Natural killer cell (primary cell): Measurements from ENCODE around the gene SH3BP4. TPM values are rescaled to one million over a fixed set of nuclear protein-coding genes. Genes with fewer than 3 reads are reported as not detected.

Source experiments
- ATAC-seq, 3 donors: fragments of 150-1000 bp in 2 of 3; fragments of 200-7000 bp in 1 of 3; cut with Tn5 transposase; 1 replicate in 1 of 3; 2 replicates in 2 of 3; pipeline ENCODE4 v1.10.0; 2021; ENCODE audit warnings: mild to moderate bottlenecking in 2 of 3, moderate library complexity in 2 of 3
- DNase-seq, 2 donors: peaks; one replicate each; pipeline versions ENCODE4 v3.0.0 to v3.0.0-alpha.2; 2013 to 2021; ENCODE audit warnings: mixed read lengths in 1 of 2
- H3K27ac ChIP-seq: one replicate; pipeline ENCODE4 v1.5.1; 2013; ENCODE audit warnings: mild to moderate bottlenecking, low read length
- H3K27me3 ChIP-seq: one replicate; pipeline ENCODE4 v1.6.1; 2013; ENCODE audit warnings: low read length; ENCODE audit not compliant: control insufficient read depth, insufficient read depth
- H3K36me3 ChIP-seq: one replicate; pipeline ENCODE4 v1.6.1; 2013; ENCODE audit warnings: low read length; ENCODE audit not compliant: control insufficient read depth, insufficient read depth
- H3K4me1 ChIP-seq: one replicate; pipeline ENCODE4 v1.6.1; 2013; ENCODE audit warnings: low read length; ENCODE audit not compliant: control insufficient read depth, insufficient read depth
- H3K4me3 ChIP-seq: one replicate; pipeline ENCODE4 v1.5.1; 2013; ENCODE audit warnings: low read length
- H3K9me3 ChIP-seq: one replicate; pipeline ENCODE4 v1.6.1; 2013; ENCODE audit warnings: low read length; ENCODE audit not compliant: control insufficient read depth, insufficient read depth
- H3K27ac Mint-ChIP-seq, 2 donors: one replicate each; pipeline ENCODE4 v1.8.0; 2022; ENCODE audit warnings: mild to moderate bottlenecking in 2 of 2, mixed read lengths in 2 of 2, moderate library complexity in 1 of 2
- H3K27me3 Mint-ChIP-seq, 2 donors: one replicate each; pipeline ENCODE4 v1.8.0; 2022; ENCODE audit warnings: low read depth in 2 of 2, mixed read lengths in 2 of 2
- H3K36me3 Mint-ChIP-seq: one replicate; pipeline ENCODE4 v1.8.0; 2022; ENCODE audit warnings: mixed read lengths
- H3K4me1 Mint-ChIP-seq, 2 donors: one replicate each; pipeline ENCODE4 v1.8.0; 2022; ENCODE audit warnings: mixed read lengths in 2 of 2
- H3K4me3 Mint-ChIP-seq: one replicate; pipeline ENCODE4 v1.8.0; 2022; ENCODE audit warnings: mild to moderate bottlenecking, moderate library complexity, mixed read lengths
- H3K9me3 Mint-ChIP-seq, 2 donors: one replicate each; pipeline ENCODE4 v1.8.0; 2022; ENCODE audit warnings: mixed read lengths in 2 of 2
- WGBS: methylation state at CpG from one replicate; pipeline ENCODE4 v1.1.7; 2013; ENCODE audit warnings: missing lambda C conversion rate; ENCODE audit not compliant: insufficient coverage; 5-methylcytosine and 5-hydroxymethylcytosine counted together
- intact Hi-C: fragments of 100-400 bp; cut with micrococcal nuclease; formaldehyde crosslinking; loops from one replicate; pipeline ENCODE4 v1.14.2; 2022
- total RNA-seq, 4 donors: library from RNA; stranded (reverse); fragments of 120-200 nt in 1 of 4; gene quantifications; one replicate each; pipeline versions ENCODE4 v1.2.3 to v1.2.4, GENCODE V29; 2013 to 2022
- TF ChIP-seq, protein P1 (sequence below): fragments of 200-600 bp; IDR thresholded peaks from one replicate; pipeline ENCODE4 v1.8.0; 2022; ENCODE audit warnings: antibody characterized with exemption

Gene SH3BP4
- total RNA-seq, 3 donors from 2014 or later (not counting 1 experiment from before 2014, with no cell fraction given): 0.39 to 2.6 (median 1.0) TPM

DNA sequence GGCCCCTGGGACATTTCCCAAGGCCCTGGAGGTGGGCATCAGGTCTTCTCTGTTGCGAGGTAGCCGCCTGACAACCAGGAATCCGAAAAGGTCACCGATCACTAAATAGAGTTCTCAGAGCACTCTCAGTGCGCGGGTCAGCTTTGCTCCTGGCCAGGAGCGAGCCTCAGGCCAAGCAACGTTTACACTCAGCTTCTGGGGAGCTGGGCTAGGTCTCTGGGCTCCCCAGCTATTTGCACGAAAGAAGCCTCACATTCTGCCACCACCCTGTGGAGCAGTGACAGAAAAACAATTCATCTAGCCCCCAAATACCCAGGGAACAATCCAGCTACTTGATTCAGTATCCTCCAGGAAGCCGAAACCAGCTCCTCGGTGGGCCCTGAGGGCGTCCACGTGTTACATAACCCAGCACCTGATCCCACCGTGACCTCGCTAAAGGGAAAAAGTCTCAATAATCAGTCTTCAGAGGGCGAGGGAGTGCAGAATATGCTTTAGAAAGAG is 3.3 kb downstream of the SH3BP4 start:
- Histone ChIP-seq H3K36me3 (no peaks in the 10 kb centered on the region), H3K27me3 (peaks cover 11% of the 10 kb centered on the region), H3K4me3 (no peak overlapping the region), H3K27ac (no peak overlapping the region), H3K9me3 (no peaks in the 10 kb centered on the region), H3K4me1 (peaks cover 15% of the 10 kb centered on the region)
- H3K36me3 Mint-ChIP-seq: no peaks in the 10 kb centered on the region
- no peaks in the 10 kb centered on the region for H3K9me3 Mint-ChIP-seq
- TF ChIP-seq, protein P1, sequence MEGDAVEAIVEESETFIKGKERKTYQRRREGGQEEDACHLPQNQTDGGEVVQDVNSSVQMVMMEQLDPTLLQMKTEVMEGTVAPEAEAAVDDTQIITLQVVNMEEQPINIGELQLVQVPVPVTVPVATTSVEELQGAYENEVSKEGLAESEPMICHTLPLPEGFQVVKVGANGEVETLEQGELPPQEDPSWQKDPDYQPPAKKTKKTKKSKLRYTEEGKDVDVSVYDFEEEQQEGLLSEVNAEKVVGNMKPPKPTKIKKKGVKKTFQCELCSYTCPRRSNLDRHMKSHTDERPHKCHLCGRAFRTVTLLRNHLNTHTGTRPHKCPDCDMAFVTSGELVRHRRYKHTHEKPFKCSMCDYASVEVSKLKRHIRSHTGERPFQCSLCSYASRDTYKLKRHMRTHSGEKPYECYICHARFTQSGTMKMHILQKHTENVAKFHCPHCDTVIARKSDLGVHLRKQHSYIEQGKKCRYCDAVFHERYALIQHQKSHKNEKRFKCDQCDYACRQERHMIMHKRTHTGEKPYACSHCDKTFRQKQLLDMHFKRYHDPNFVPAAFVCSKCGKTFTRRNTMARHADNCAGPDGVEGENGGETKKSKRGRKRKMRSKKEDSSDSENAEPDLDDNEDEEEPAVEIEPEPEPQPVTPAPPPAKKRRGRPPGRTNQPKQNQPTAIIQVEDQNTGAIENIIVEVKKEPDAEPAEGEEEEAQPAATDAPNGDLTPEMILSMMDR: no peak
- H3K4me1 Mint-ChIP-seq: peaks cover 11 to 12% of the 10 kb centered on the region in 2 donors
- no peak overlapping the region for H3K27ac Mint-ChIP-seq
- intact Hi-C loops: no loop called here
- 92% methylated on average over 16 of the region's 16 CpGs for WGBS
- ATAC-seq: no peak
- peaks cover 33 to 43% of the 10 kb centered on the region in 2 donors for H3K27me3 Mint-ChIP-seq
- no peak overlapping the region for H3K4me3 Mint-ChIP-seq
- DNase-seq: no peak

DNA sequence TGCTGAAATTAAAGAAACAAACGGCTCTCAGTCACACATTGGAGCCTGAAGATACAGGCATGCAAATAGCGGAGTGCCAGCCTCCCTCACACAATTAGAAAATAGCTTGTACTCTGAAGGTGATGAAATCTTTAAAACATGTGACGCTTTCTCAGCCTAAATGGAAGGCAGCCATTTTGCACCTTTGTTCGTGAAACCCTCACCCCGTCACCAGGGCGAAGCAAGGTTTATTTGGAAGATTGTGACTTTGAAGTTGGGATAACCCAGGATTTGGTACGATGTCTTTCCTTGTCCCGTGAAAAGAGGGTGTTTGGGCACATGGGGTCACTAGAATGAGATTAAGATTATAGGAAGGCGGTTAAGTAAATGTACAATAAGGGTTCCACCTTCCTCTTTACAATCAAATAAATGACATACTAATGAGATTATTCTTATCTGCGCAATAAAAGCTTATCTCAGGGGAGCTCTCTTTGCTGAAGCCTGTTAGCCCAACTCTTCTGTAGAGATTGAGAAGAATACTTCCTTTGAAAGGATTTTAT is 4.2 kb downstream of the SH3BP4 start:
- intact Hi-C loops: no loop called here
- DNase-seq (no peak), ATAC-seq (no peak)
- H3K4me1 ChIP-seq: peaks cover 8% of the 10 kb centered on the region
- H3K27ac ChIP-seq: no peak overlapping the region
- peaks cover 3% of the 10 kb centered on the region for H3K27me3 ChIP-seq
- H3K36me3 Mint-ChIP-seq: no peaks in the 10 kb centered on the region
- no peaks in the 10 kb centered on the region for H3K9me3 ChIP-seq
- H3K4me1 Mint-ChIP-seq: peaks cover 3 to 5% of the 10 kb centered on the region in 2 donors
- H3K36me3 ChIP-seq: no peaks in the 10 kb centered on the region
- H3K27ac Mint-ChIP-seq: no peak overlapping the region
- no peaks in the 10 kb centered on the region for H3K9me3 Mint-ChIP-seq
- H3K27me3 Mint-ChIP-seq: peaks cover 26 to 34% of the 10 kb centered on the region in 2 donors
- 96% methylated on average over 7 of the region's 10 CpGs for WGBS
- H3K4me3 ChIP-seq: no peak overlapping the region
- TF ChIP-seq, protein P1: no peak
- no peak overlapping the region for H3K4me3 Mint-ChIP-seq

DNA sequence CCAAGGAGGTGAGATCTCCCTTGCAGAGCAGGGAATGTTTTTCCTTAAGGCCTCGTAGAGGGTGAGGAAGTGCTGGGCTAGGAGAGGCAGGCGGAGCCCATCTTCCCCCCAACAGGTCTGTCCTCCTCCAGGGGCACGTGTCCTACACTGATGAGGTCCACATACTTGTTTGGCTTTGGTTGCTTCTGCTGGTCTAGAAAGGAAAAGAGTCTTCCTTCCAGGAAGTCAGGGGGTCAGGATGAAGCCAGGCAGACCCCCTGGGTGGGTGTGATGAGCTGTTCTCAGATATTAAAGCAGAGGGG is 6.0 kb downstream of the SH3BP4 start:
- ATAC-seq (no peak), DNase-seq (no peak)
- H3K27me3 Mint-ChIP-seq: peaks cover 22 to 29% of the 10 kb centered on the region in 2 donors
- Histone ChIP-seq H3K9me3 (no peaks in the 10 kb centered on the region), H3K27ac (no peak overlapping the region), H3K36me3 (no peaks in the 10 kb centered on the region), H3K4me3 (no peak overlapping the region), H3K4me1 (peaks cover 1% of the 10 kb centered on the region), H3K27me3 (no peaks in the 10 kb centered on the region)
- no peaks in the 10 kb centered on the region for H3K9me3 Mint-ChIP-seq
- H3K36me3 Mint-ChIP-seq: no peaks in the 10 kb centered on the region
- H3K27ac Mint-ChIP-seq: no peak overlapping the region
- H3K4me3 Mint-ChIP-seq: no peak overlapping the region
- intact Hi-C loops: no loop called here
- TF ChIP-seq, protein P1: no peak
- WGBS: 59% methylated on average over 2 of the region's 3 CpGs
- no peaks in the 10 kb centered on the region for H3K4me1 Mint-ChIP-seq

DNA sequence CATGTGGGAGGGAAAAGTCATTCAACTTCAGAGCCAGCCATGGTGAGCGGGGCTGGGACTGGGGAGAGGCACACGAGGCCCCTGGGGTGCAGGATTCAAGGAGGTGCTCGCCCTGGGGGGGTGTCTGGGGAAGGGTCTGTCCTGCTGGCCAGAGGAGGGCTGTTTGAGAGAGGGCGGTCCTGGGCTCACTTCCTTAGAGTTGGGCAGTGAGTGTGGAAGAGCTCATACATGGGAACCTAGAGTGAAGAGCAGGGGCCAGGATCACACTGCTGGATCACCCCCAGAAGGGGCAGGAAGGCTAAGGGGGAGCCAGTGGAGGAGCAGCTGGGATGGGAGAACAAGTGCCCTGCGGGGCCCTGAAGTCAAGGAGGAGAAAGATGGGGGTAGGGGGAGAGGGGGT is 6.5 kb downstream of the SH3BP4 start:
- Mint-ChIP-seq H3K9me3 (no peaks in the 10 kb centered on the region), H3K4me1 (no peaks in the 10 kb centered on the region), H3K27ac (no peak overlapping the region), H3K27me3 (peaks cover 18 to 24% of the 10 kb centered on the region in 2 donors), H3K36me3 (no peaks in the 10 kb centered on the region), H3K4me3 (no peak overlapping the region)
- TF ChIP-seq, protein P1: no peak
- no peak overlapping the region for H3K27ac ChIP-seq
- DNase-seq (no peak), ATAC-seq (no peak)
- intact Hi-C loops: no loop called here
- no peaks in the 10 kb centered on the region for H3K4me1 ChIP-seq
- 85% methylated on average over 5 of the region's 5 CpGs for WGBS
- no peak overlapping the region for H3K4me3 ChIP-seq
- H3K27me3 ChIP-seq: no peaks in the 10 kb centered on the region
- no peaks in the 10 kb centered on the region for H3K36me3 ChIP-seq
- no peaks in the 10 kb centered on the region for H3K9me3 ChIP-seq
